Measurements from ENCODE around the gene ALB.

DNA sequence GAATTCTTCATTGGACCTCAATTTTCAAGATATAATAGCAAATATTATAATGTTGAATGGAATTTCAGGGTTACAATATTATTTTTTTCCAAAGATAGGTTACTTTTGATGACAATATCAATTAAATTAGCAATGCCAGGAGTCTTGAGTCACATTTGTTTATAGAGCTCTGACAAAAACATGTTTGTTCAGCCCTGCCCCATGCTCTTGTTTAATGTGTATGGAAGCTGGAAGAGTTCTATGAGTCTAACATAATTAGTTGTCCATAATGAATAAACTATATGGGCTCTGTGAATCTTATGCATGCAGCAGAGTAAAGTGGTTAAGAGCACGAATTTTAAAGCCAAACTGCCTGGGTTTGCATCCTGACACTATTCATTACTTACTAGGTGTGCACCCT is 22.9 kb upstream of the ALB start:
- no peak for TF ChIP-seq CTCF (IDR thresholded peaks at IDR 0.05; ENCODE audit: insufficient read depth, low read length, poor library complexity, severe bottlenecking)
- TF ChIP-seq EZH2phosphoT487 (conservative IDR thresholded peaks at IDR 0.05; ENCODE audit: low read length): no peak
